Neuron (in vitro differentiated cells): ENCODE data around the gene HOXB2.

Experiments used
- H2AFZ ChIP-seq: one replicate; pipeline ENCODE4 v1.6.1; 2013; ENCODE audit warnings: low read depth, mild to moderate bottlenecking, inconsistent platforms, low read length, moderate library complexity
- H3K27me3 ChIP-seq: one replicate; pipeline ENCODE4 v1.6.1; 2013; ENCODE audit warnings: low read length; ENCODE audit not compliant: insufficient read depth
- H3K36me3 ChIP-seq: one replicate; pipeline ENCODE4 v1.6.1; 2013; ENCODE audit warnings: low read length; ENCODE audit not compliant: insufficient read depth
- H3K4me1 ChIP-seq: one replicate; pipeline ENCODE4 v1.6.1; 2013; ENCODE audit warnings: low read length; ENCODE audit not compliant: insufficient read depth
- H3K4me3 ChIP-seq: 2 replicates; pipeline ENCODE4 v1.5.1; 2013; ENCODE audit warnings: mild to moderate bottlenecking, low read length, moderate library complexity
- H3K9me3 ChIP-seq: one replicate; pipeline ENCODE4 v1.6.1; 2013; ENCODE audit warnings: low read length

Gene HOXB2

DNA sequence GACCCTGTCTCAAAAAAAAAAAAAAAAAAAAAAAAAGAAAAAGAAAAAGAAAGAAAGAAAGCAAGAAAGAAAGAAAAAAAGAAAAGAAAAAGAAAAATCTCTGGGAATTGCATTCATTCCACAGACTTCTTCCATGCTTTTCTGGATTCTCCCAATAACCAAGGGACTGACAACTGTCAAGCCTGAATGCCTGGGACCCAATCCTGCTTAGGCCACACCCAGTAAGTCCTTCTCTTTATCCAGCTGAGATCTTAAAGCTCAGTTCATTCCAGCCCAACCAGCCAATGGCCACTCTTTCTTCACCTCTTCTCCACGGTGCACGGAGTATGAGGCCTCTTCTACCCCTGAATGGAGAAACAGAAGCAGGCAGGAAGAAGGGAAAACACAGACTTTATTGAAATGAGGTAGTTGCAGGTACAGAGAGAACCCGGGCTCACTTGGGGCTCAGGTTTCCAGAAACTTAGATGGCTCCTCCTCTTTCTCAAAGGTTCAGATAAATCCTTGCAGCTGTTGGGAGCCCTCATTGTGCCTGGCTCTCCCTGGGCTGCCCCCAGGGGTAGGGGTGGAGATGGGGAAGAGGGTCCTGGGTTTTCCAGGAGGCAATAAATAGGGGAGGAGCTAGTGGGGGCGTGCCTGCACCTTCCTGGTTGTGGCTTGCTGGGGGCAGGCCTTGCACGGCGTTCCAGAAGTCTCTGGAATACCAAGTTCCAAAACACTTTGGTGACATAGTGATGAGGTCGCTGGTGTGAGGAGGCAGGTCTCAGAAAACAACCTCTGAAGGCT, 16.6 kb downstream of the HOXB2 start:
- Histone ChIP-seq H2AFZ (no peak overlapping the region), H3K9me3 (no peaks in the 10 kb centered on the region), H3K36me3 (no peaks in the 10 kb centered on the region), H3K27me3 (peaks cover 85% of the 10 kb centered on the region), H3K4me3 (no peak overlapping the region), H3K4me1 (no peaks in the 10 kb centered on the region)

DNA sequence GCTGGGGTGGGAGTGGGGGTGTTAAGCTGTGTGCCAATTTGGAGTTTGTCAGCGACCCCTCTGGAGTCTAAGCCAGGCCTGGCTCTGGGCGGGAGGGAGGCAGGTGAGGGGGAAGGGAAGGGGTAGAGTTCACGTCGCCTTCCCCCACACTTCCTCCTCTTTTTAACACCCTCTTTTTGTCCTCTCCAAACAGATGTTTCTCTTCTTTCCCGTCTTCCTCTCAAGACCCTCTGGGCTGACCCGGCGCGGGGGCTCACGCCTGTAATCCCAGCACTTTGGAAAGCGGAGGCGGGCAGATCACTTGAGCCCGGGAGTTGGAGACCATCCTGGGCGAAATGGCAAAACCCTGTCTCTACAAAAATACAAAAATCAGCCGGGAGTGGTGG, 17.4 kb downstream of the HOXB2 start:
- Histone ChIP-seq H3K4me3 (no peak overlapping the region), H3K9me3 (no peaks in the 10 kb centered on the region), H3K27me3 (peaks cover 84% of the 10 kb centered on the region), H3K4me1 (no peaks in the 10 kb centered on the region), H2AFZ (no peak overlapping the region), H3K36me3 (no peaks in the 10 kb centered on the region)

GRCh38 chr17:48526608-48527546, 18.0 kb downstream of the HOXB2 start:
- Histone ChIP-seq H3K9me3 (no peaks in the 10 kb centered on the region), H2AFZ (no peak overlapping the region), H3K4me3 (no peak overlapping the region), H3K36me3 (no peaks in the 10 kb centered on the region), H3K4me1 (no peaks in the 10 kb centered on the region), H3K27me3 (peaks cover 77% of the 10 kb centered on the region)

DNA sequence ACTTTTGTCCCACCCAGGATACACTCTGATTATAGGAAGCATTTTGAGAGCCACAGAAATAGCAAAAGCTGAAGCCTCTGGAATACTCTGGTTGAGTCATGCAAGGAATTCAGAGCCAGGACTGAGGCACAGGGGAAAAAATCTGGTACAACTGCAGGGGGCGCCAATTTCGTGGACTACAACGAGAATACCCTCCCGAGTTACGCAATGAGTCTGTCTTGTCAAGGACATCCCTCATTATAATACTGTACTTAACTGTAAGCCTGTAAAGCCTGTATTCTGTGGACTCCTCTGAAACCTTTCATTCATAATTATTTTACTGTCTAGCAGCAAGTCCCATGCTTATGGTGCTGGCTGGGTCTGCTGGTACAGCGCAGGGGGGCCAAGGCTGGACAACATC, 21.9 kb downstream of the HOXB2 start:
- Histone ChIP-seq H2AFZ (no peak overlapping the region), H3K36me3 (no peaks in the 10 kb centered on the region), H3K4me3 (no peak overlapping the region), H3K9me3 (no peaks in the 10 kb centered on the region), H3K27me3 (peaks cover 40% of the 10 kb centered on the region), H3K4me1 (no peaks in the 10 kb centered on the region)

DNA sequence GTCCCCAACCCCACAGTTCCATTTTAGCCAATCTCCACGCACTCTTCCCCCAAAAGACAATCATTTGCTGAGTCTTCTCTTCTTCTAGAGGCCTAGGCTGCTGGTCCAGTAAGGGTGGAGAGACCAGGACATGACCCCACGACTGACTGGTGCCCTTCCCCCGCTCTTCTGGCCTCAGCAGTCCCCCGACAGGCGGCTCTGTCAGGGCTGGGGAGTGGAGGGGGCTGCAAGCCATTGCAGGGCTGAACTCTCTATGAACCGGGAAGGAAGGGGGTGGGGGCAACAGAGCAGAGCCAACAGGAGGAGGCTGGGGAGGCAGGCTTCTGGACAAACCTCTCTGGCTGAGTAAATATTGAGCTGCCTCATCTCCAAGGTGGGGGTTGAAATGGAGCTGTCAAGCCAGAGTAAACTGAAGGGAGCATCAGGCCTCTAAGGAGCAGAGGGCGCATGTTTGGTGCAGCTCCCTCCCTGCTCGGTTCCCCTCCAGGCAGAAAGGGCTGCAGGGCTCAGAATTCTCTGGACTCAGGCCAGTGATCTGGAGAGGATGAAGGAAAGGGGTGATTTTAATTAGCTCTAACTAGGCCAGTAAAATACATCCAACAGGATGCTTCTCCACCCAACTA, 22.8 kb downstream of the HOXB2 start:
- Histone ChIP-seq H3K4me1 (no peaks in the 10 kb centered on the region), H3K27me3 (peaks cover 34% of the 10 kb centered on the region), H2AFZ (no peak overlapping the region), H3K36me3 (no peaks in the 10 kb centered on the region), H3K9me3 (no peaks in the 10 kb centered on the region), H3K4me3 (no peak overlapping the region)

DNA sequence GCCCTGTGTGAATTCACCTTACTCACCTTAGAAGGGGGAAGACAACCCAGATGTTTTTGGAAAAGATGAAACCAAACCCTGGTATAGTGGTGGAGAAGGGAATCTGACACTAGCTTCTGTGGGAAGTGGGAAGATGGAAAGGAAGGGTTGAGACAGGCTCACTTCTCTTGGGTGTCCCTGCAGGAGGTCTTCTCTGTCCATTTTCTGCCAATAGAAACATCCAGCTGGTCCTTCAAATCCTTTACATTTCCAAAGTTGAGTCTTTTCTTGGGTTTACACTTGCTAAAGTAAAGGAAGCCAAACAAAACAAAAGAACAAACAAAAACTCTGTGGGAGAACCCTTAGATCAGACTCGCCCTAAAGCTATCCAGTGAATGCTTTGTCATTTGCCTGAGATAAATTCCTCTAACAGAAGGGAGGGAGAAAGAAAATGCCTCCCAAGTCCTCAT, 24.3 kb downstream of the HOXB2 start:
- peaks cover 21% of the 10 kb centered on the region for H3K27me3 ChIP-seq
- H3K4me1 ChIP-seq: no peaks in the 10 kb centered on the region
- H3K36me3 ChIP-seq: no peaks in the 10 kb centered on the region

GRCh38 chr17:48519427-48519826, 25.5 kb downstream of the HOXB2 start:
- no peak overlapping the region for H3K4me3 ChIP-seq
- peaks cover 20% of the 10 kb centered on the region for H3K27me3 ChIP-seq
- no peaks in the 10 kb centered on the region for H3K9me3 ChIP-seq
- H3K4me1 ChIP-seq: no peaks in the 10 kb centered on the region
- no peak overlapping the region for H2AFZ ChIP-seq
- no peaks in the 10 kb centered on the region for H3K36me3 ChIP-seq

More for the DNA sequence above, 24.3 kb downstream of the HOXB2 start:
- Histone ChIP-seq H3K9me3 (no peaks in the 10 kb centered on the region), H2AFZ (no peak overlapping the region), H3K4me3 (no peak overlapping the region)

DNA sequence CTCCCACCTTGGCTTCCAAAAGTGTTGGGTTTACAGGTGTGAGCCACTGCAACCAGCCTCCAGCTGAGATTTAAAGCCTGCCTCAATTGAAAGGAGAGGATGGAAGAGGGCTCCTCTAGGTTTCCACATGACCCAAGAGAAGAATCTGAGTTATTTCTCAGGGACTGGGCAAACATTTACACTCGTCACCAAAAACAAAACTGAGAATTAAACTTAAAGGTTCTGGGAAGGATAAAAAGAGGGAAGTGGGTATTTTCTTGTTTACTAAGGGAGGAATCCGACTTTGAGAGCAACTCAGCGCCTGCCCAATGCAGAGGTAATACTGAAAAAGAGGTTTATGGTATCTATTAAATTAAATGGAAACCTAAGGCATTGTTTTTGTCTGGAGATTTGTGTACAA, 27.4 kb downstream of the HOXB2 start:
- Histone ChIP-seq H3K9me3 (no peaks in the 10 kb centered on the region), H3K27me3 (peaks cover 14% of the 10 kb centered on the region), H3K4me3 (no peak overlapping the region), H2AFZ (no peak overlapping the region), H3K4me1 (no peaks in the 10 kb centered on the region), H3K36me3 (no peaks in the 10 kb centered on the region)

GRCh38 chr17:48515925-48516900, 28.7 kb downstream of the HOXB2 start:
- H3K4me3 ChIP-seq: no peak overlapping the region
- peaks cover 14% of the 10 kb centered on the region for H3K27me3 ChIP-seq
- no peaks in the 10 kb centered on the region for H3K4me1 ChIP-seq
- no peaks in the 10 kb centered on the region for H3K36me3 ChIP-seq
- H2AFZ ChIP-seq: no peak overlapping the region
- H3K9me3 ChIP-seq: no peaks in the 10 kb centered on the region

- H3K9me3 ChIP-seq: no peaks in the 10 kb centered on the region
- no peaks in the 10 kb centered on the region for H3K4me1 ChIP-seq
- H3K4me3 ChIP-seq: no peak overlapping the region
- H3K36me3 ChIP-seq: no peaks in the 10 kb centered on the region
- peaks cover 14% of the 10 kb centered on the region for H3K27me3 ChIP-seq
- no peak overlapping the region for H2AFZ ChIP-seq
These were observed 30.4 kb downstream of the HOXB2 start for GRCh38 chr17:48514477-48514876.

DNA sequence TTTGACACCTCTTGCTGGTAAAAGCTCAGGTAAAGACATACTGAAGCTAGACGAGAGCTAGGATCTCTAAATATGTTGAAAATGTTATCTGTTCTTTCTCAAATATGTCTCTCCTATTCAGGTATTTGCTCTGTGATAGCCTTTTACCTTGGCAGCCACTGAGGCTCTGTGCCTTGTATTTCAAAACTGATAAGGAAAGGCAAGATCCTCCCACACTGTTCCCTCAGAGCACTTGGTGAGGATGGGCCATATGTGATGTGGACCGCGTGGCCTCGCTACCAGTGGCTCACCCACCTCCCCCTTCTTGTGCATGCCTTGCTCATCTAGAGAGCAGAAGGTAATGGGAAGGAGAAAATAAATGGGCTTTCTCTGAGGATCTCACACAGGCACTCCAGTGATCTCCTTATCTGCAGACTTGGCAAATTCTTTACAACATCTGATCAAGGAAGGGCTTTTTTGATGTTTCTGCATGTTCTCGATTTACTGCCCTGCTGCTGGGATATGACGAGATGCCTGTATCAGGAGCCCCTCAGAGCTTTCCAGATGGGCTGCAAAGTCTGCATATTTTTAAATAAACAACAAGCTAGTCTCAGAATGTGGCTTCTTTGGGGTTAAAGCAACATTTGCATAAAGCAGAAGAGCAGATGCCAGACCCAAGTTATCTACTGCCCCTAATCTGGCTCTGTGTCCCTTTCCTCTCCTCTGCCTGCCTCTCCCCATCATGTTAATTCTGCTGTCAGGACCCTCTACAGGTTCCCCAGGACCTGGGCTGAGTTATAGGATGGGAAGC, 31.0 kb downstream of the HOXB2 start:
- H3K4me1 ChIP-seq: no peaks in the 10 kb centered on the region
- no peaks in the 10 kb centered on the region for H3K9me3 ChIP-seq
- H3K4me3 ChIP-seq: no peak overlapping the region
- no peaks in the 10 kb centered on the region for H3K36me3 ChIP-seq
- H2AFZ ChIP-seq: no peak overlapping the region
- H3K27me3 ChIP-seq: peaks cover 14% of the 10 kb centered on the region

DNA sequence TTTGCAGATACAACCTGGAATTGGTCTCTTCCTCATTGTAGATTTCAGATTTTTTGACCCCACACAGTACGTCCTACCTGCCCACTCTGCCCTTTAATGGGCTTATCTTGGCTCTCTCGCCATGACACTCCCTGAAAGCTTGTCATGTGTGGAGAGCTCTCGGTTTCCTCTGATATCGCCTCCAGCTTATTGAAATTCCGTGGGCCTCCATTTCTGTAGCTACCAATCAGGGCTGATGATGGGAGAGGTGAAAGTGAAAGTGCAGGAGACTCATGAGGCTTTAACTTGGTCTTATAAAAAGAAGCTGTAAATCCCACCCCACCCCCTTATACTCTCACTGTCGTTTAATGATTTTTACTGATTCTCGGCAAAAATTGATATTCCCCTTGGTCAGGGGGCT, 31.8 kb downstream of the HOXB2 start:
- H3K9me3 ChIP-seq: no peaks in the 10 kb centered on the region
- peaks cover 14% of the 10 kb centered on the region for H3K27me3 ChIP-seq

More for the DNA sequence above, 31.8 kb downstream of the HOXB2 start:
- no peak overlapping the region for H3K4me3 ChIP-seq
- no peaks in the 10 kb centered on the region for H3K4me1 ChIP-seq
- no peaks in the 10 kb centered on the region for H3K36me3 ChIP-seq
- no peak overlapping the region for H2AFZ ChIP-seq
